Activated CD4-positive, CD25-positive, alpha-beta regulatory T cell (primary cell): Measurements from ENCODE around the gene IRX4.

Source experiments
- DNase-seq, 4 experiments: peaks; one replicate each; lab custom pipeline; 2025; lab: John Stamatoyannopoulos, UW

Gene IRX4

DNA sequence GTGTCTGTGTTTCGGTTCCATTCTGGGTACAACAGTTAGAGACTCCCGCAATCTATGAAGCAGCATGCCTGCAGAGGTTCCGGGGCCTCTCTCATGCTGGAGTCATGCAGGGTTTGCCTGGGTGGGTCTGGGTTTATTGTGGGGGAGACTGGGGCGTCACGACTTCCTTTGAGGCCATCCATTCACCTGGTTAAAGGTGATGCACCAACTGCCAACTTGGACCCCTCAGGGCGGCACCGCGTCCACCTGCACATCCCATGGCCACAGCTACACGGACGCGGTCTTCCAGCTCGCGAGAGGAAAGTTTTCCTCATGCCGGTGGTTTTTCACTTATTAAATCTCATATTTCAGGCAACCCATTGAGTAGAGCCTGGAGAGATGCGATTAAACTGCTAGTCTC is 30.9 kb upstream of the IRX4 start:
- DNase-seq = no peak

DNA sequence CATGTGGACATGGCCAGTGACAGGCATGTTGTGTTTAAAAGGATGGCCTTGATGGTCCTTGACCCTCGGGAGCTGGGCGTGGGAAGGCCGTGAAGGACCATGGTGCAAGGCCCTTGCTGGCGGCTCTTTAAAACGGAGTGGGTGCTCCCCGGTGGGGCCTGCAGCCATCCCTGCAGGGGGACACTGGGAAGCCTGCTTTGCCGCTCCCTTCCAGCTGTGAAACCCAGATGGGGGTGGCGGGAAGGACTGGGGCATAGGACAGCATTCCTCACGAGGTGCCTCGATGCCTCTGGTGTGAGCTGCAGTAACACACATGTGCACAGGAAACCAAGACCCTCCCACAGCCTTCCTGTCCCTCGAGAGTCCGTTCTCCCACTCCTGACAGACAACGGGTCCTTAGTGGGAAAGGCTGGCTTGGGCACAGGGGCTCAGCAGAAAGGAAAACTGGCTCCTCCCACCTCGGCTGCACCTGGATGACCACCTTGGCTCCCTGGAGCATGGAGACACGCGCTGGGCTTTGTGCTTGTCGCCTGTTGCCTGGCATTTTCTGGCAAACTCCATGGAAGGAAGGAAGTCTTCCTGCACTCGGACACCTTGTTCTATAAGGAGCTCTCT is 30.3 kb upstream of the IRX4 start:
- DNase-seq = no peak

DNA sequence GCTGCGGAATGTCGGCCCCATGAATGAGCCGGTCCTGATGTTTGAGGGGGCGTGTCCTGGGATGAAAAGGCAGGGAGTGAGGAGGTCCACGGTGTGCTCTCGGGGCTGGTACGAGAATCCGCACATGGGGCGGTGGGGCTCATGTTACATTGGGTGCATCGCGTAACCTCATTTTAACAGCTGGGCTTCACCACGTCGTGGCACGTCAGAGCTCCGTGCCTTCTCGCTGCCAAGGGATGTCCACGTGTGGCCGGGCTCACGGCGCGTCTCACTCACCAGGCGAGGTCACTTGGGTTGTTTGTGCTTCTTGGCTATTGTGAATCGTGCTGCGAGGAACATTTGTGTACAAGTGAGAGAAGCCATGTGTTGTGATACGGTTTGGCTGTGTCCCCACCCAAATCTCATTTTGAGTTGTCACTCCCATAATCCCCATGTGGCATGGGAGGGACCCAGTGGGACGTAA is 29.1 kb upstream of the IRX4 start:
- DNase-seq = no peak

DNA sequence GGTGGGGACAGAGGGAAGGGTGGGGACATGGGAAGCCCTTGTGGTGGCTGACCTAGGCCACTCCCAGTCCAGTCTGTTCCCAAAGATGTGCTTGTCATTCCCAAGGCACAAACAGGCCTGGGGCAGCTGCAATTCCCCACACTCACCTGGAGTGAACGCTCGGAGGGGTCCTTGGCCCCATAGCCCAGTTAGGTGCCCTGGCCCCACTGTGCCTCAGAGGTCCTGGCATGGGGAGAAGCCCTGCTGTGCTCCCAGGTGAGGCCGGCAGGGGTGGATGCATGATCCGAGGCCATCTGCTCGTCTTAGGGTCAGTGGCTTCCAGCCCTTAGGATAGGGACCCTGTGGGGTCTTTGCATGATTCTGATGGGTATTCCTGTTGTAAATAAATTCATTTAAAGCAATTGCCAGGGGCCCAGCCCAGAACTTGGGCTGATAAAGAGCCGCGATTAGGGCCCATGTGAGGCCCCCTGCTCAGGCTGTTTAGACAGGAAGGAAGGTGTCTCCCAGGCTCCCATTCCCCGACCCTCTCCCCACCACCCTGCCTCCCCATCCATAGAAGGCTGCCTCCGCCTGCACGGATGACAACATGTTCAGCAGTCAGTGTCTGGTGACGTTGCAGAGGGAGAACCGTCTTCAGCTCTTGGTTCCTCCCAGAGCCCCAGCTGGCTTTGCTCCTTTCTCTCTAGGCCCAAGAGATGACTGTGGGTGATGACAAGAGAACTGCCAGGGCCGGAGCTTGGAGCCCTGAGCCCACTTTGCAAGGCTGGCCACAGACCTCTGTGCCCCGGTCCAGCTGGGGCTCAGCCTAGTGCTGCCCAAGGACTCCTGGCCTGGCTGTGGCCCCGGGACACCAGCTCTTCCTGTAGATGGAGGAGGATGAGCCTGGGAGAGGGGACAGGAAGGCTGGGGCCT is 28.4 kb upstream of the IRX4 start:
- DNase-seq = no peak

DNA sequence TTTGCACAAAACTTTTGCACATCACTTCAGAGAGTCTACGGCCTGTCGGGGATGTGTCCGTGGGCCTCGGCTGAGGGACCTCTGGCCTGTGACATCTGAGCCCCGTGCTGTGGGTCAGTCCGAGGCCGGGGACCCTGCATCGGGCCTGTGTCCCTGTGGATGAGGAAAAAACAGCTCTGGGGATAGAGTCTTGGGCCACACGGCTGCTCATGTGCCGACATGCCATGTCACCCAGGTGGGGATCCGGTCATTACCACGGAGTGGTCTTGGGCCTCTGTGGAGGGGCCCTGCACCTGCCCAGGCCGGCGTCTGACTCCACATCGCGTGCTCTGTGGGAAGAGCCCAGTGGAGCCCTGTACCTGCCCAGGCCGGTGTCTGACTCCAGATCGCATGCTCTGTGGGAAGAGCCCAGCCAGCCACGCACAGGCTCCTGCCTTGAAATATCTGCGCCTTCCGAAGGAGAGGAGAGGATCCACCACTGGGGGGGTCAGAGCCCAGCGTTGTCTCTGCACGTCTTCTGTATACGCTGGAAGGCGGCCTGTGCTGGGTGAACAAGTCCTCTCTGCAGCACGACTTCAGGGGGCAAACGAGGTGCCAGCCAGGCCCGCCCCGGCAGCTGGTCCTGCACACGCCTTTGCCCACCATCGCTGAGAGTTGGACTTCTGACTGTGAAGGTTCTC is 27.5 kb upstream of the IRX4 start:
- no peak for DNase-seq

DNA sequence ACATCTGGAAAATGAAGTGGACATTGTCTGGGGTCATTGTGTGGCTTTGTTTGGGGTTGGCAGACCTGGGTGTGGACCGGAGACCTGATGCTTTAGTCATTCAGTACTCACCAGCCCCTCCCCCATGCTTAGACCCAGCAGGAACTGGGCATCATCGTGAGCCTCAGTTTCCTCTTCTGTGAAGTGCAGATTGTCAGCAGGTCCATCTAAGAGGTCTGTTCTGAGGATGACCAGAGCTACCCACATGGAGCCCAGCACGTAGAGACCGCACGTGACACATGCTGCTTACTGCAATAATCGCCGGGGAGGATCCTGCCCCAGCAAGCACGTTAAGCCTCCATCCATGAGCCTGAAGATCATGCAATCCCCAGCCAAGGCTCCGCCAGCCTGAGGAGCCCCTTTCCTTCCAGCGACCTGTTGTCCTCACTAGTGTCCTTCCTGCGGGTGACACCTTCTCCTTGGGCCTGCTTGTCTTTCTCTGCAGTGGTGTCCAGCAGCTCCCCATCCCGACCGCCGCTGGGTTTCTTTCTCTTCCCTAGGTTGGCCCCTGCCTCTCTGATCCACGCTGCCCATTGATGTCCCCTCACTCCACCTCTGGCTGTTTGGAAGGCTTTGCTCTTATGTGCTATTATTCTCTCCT is 26.7 kb upstream of the IRX4 start:
- no peak for DNase-seq

DNA sequence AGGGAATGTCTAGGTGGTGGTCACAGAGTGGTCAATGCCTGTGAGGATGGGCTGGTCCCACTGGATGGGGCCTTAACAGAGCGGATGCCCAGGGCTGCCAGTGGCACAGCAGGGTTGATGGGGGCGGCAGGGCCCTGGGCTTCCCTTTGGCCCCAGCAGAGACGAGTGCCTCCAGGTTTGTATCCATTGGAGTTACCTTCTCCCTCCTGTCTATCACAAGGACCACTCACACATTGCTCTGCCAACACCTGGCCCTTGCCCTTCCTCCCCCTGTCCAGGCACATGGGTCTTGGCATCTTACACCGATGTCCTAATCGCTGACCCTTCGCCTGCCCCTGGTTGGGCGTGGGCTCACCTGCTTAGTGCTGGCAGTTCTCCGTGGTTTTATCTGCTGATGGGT is 26.2 kb upstream of the IRX4 start:
- DNase-seq = no peak

DNA sequence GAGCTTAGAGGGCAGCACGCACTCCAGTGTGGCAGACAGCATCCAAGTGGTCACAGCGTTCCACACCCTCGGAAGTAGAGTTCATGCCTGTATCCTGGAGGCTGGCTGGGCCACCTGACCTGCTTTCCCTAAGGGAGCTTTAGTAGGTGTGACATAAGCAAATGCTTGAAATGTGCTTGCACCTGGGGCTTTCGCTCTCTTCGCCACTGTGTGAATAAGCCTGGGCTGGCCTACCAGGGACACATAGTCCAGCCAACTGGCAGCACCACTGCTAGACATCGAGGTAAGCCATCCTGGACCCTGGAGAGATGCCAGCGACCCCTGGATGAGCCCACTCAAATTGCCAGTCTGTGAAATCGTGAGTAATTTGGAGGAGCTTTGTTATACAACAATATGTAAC is 24.9 kb upstream of the IRX4 start:
- no peak for DNase-seq

DNA sequence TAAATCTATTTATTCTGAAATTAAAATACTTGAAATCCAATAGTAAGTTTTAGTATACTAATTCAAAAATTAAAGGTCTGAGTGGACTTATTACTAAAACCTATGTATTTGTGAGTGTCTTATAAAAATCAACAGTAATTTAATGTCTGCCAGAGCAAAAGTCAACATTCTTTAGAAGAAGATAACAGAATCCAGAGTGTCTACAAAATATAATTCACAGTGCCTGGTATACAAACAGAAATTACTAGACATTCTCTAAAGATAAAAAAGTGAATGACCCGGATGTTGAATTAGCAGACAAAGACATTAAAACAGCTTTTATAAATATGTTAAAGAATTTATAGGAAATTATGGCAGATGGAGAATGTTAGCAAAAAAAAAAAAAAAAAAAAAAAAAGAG is 22.4 kb upstream of the IRX4 start:
- DNase-seq = no peak

DNA sequence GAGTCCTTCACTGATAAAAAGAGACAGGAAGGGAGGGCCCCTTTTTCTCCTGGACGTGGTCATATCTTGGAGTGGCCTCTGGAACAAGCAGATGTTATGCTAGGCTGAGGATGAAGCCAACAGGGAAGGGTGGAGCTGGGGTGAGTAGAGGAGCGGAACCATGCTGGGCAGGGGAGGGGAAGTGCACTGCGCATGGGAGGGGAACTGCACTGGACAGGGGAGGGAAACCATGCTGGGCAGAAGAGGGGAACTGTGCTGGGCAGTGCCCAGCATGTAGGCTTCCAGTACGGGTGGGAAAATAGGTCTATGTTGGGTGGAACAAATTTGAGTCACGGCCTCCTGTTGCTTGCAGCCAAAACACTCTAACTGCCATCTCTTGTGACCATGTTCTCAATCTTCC is 19.3 kb upstream of the IRX4 start:
- DNase-seq = no peak

DNA sequence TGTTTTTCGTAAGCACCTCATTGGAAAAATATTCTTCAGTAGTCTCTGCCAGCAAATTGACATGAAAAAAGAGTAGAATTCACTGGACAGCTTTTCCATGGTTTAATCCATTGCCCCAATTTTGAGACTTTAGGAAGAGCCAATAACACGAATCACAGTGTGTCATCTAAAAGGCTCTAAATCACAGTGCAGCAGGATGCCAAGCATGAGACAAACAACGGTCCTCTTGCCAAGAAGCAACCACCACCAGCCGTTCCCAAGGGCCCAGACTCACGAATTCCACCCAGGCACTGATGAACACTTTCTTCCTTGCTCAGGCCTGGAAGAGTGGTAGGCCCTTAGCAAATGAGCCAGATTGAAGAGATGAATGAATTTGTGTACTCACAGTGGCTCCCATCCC is 18.3 kb upstream of the IRX4 start:
- DNase-seq = no peak

DNA sequence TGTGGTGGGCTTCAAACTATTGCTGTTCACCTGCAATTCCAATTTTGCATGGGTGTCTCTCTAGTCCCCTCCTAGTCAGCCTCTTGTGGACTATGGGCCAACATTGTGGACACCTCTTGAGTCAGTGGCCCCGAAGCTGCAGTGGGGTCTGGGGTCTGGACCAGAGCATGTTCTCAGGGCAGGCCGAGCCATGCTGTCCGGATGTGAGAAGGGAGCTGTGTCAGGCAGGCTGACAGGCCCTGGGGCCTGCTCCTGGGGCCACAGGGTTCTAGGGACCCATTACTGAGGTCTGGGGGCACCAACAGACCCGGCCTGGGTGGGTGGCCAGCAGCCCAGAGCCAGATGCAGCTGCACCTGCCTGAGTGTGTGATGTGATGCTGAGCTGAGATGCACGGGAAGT is 16.5 kb upstream of the IRX4 start:
- DNase-seq = no peak

DNA sequence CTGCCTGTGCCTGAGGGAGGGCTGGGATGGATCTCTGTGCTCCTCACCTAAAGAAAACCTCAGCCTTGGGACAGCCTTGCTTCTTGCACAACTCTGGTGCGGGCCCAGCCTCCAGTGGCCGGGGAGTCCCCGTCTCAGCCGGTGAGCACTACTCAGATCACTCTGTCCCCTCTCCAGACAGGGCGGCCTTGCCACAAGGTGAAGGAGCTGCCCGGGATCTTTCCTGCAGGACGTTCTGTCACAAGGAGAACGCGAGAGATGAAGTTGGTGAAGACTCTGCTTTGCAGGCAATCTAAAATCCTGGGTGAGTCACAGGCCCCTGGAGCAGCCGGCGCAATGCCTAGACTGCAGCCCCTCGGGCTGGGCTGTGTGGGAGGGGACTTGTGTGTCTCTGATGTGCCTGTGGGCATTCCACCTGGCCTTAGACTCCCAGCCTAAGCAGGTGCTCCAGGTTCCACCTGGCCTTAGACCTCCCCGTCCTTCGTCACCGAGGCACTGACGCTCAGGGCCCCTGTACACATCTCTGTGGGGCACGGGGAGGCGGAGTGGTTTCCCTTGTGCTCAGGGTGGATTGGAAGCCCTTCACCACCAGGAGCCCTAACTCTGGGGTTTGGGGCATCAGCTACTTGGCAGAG is 15.2 kb upstream of the IRX4 start:
- no peak for DNase-seq

DNA sequence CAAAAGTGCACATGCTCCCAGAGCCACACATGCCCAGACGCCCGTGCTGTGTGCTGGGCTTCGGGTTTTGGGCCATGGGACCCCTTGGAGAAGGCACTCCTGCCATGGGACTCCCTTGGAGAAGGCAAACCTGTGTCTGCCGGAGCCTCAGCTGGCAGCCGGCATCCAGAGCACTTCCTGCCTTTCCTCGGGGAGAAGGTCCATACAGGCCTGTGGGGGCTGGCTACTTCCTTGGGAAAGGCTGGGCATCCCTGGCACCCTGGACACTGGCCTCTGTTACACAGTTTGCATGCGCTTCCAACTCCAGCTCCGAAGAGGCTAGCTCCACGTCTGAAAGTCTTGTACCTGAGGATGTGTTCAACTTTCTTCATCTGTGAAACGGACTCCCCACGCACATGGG is 14.7 kb upstream of the IRX4 start:
- no peak for DNase-seq

DNA sequence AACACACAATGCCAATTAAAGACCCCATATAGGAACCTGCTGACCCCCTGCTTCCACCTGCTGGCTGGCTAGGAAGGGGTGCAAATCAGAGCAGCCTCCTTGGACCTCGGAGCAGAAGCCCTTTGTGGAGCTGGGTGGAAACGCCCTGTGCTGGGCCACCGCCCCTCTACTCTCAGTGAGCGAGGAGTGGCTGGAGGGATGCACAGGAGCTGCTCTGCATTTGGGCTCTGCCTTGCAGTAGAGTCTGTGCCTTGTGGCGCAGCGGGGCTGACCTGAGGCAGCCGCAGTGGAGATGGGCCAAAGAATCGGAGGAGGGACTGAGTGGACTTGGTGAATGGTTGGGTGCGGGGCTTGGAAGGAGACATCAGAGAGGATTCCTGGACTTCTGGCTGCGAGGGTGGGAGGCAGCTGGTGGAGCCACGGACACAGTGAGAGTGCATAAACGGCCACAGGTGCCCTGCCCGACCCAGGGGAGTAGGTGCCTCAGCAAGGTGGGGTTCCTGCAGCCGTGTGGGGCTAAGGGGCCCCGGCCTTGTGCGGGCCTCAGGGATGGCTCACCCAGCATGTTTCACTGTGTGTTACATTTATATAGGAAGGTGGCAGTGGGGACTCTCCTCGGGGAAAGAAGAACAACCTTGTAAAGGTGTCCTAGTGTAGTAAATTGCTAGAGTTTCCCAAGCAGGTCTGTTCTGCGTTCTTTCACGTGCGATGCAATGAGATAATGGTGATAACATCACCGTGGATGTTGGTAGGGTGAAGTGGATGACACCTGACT is 14.1 kb upstream of the IRX4 start:
- DNase-seq = no peak

DNA sequence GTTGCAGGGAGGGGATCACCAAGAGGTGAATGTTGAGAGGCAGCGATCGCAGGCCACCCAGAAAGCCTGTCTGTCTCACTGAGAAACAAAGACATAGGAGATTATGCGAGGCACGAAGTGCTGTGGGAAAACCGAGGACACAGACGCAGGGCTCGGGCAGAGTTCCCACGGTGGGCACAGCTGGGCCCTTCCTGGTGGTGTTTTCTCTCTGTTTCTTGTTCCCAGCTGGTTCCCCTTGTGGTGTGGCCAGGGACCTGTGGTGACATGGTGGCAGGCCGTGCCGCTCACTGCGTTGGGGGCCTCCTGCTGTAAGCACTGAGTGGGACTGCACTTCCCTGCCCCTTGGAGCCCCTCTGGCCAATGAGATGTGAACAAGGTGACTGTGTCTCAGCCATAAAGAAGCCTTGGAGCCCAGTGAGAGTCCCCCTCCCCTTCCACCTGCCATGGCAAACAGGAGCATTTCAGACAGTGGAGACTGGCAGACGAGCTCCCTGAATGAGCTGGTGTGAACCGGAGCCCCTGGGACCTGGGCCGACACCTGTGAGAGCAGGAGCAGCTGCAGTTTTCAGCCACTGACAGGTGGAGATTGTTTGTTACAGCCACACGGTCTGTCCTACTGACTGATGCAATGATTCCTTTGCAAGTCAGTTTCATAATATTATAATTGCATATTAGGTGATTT is 13.2 kb upstream of the IRX4 start:
- no peak for DNase-seq

DNA sequence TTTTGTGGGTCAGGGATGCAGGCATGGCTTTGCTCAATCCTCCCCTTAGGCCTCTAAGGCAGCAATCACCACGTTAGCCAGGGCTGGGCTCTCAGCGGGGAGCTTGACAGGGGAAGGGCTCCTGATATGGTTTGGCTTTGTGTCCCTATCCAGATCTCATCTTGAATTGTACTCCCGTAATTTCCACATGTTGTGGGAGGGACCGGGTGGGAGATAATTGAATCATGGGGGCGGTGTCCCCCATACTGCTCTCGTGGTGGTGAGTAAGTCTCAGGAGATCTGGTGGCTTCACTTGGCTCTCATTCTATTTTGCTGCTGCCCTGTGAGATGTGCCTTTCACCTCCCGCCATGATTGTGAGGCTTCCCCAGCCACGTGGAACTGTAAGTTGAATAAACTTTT is 11.5 kb upstream of the IRX4 start:
- no peak for DNase-seq

DNA sequence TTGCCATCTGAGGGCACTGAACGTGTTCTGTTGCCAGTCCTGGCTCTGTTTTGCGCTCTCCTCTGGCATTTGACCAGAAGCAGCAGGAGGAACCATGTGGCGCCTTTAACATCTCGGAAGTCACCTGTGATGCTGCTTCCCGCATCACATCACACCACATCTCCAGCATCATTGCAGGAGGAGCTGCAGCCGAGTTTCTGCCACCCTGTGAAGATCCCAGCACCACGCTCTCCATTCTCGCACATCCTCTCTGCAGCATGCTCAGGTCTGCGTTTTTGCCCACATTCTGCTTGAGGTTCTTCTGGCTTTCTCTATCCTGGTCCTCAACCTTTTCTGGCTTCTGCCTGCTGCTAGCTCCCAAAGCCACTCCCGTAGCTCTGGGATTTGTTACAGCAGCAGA is 11.0 kb upstream of the IRX4 start:
- no peak for DNase-seq

DNA sequence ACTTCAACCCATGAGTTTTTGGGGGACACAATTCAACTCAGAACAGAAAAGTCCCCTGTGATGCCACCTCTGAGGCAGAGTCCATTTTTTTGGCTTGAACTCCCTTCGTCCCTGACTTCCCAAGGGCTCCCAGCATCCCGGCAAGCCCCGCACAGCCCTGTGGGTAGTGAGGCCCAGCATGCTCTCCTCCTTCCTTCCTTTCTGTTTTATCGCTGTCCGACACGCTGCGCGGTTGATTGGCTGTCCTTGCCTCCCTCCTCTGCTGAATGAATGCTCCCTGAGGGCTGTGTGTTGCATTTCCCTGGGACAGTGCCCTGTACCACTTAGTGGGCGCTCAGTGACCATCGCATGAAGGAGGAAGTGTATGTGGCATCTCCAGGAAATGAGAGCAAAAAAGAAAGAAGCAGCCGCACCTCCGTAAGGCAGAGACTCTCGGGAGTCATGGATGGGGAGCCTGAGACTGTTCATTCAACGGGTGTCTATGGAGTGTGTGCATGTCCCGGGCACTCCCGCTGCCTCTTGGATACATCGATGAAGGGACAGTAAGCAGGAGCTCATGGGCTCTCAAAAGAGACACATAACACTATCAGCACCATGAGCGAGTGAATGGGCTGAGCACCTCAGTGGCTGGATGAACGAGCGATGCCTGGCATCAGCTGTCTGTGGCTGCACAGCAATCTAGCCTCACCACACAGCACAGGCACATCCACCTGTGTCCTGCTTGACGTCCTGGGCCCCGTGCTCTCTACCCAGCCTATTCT is 10.1 kb upstream of the IRX4 start:
- no peak for DNase-seq

DNA sequence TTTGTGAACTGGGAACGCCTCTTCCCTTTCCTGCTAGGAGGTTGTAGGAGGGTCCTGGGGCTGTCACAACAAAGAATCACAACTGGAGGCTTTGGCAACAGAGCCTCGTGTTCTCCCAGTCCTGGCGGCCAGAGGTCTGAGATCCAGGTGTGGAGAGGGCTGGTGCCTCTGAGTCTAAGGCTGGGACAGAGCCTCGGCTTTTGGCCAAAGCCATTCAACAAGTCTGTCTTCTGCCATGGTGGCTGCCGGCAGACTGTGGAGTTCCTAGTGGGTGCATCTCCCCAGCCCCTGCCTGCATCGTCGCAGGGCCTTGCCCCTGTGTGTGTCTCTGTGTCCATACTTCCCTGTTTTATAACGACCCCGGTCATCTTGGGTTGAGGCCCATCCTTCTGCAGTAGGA is 9.5 kb upstream of the IRX4 start:
- no peak for DNase-seq
